GM21717 (cell line): ENCODE measurements around the gene CKLF.
A peak's percentile ranks its signal among the peaks of the same experiment; 100 is the strongest.
"Not testable (repeated sequence)": the region's sequence is repeated elsewhere in the genome, so short reads cannot be mapped to it uniquely, and the experiment has no call there.

Experiments
- ATAC-seq: cut with Tn5 transposase; IDR thresholded peaks from one replicate; pipeline ENCODE4 v1.9.1; 2021; ENCODE audit warnings: mild to moderate bottlenecking, moderate library complexity; ENCODE audit not compliant: unreplicated experiment

The CKLF gene

DNA sequence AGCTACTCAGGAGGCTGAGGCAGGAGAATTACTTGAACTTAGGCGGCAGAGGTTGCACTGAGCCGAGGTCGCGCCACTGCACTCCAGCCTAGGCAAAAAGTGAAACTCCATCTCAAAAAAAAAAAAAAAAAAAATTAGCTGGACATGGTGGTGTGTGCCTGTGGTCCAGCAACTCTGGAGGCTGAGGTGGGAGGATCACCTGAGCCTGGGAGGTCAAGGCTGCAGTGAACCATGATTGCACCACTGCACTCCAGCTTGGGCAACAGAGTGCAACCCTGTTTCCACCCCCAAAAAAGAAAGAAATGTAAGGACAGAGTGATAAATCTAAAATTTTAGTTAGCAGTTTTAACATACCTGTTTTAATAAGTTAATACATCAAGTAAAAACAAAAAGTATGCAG, 44.2 kb downstream of the CKLF start:
- not testable (repeated sequence) for ATAC-seq

GRCh38 chr16:66596986-66597848, 44.8 kb downstream of the CKLF start:
- no peak for ATAC-seq

GRCh38 chr16:66598111-66598510, 45.7 kb downstream of the CKLF start:
- no peak for ATAC-seq

- ATAC-seq = no peak
Measured at GRCh38 chr16:66599726-66600125, 47.4 kb downstream of the CKLF start.

GRCh38 chr16:66600477-66600876, 48.1 kb downstream of the CKLF start:
- ATAC-seq = no peak

GRCh38 chr16:66601471-66601870, 49.1 kb downstream of the CKLF start:
- no peak for ATAC-seq

DNA sequence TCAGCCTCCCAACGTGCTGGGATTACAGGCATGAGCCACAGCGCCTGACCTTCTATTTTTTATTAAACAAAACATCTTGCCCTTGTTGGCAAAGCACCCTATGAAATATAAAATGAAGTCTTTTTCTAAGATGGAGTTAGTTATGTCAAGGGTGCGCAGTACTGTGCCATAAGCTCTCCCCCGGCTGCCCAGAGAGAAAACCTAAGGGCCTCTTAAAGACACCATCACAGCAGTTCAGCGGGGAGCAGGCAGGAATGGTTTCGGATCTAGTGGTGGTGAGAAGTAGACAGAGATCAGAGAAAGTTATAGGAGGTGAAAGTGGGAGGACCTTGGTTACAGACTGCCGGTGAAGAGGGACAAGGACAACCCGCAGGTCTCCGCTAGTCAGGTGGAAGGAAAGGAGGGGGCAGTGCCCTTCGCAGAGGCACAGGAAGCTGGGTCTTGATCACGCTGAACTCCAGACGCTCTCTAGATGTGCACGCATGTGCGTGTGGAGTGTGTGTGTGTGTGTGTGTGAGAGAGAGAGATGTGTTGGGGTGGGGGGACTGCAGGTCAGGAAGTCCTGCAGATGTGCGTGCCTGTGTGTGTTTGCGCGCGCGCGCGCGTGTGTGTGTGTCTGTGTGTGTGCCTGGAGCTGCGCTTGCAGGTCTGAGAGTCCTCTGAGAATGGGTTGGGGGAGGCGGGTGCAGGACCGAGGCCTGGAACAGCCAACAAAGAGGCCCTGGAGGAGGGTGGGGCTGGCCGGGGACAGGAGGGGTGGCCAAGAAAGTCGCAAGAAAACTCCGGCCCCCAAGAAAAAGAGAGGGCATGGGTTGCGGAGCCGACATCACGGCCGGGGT, 51.4 kb downstream of the CKLF start:
- ATAC-seq = no peak

DNA sequence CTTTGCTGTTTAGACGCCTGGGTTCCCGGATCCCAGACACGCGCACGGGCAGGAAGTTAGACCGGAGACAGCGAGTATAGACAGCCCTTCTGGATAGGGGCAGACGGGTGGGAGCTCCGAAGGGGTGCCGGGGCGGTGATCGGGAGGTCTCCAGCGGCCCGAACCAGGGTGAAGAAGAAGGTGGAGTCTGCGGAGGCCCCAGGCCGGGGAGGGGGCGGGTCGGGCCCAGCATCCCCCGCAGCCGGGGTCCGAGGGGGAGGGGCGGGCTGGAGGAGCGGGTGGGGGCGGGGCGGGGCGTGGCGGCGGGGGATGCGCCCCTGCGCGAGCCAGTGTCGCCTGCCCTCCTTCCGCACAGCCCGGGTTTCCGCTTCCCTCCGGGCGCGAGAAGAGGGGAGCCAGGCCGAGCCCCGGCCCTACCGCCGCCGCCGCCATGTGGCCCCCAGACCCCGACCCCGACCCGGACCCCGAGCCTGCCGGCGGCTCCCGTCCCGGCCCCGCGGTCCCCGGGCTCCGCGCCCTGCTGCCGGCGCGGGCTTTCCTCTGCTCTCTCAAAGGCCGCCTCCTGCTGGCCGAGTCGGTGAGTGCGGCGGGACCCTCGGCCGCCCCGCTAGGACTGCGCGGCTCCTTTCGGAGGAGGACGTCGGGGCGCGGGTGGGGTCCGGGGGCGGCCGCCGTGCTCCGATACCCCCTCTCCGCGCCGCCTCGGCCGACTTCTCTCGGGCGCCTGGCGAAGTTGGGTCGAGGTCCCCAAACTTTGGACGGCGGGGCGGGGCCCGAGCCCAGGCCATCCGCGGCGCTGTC, 52.2 kb downstream of the CKLF start, which contains the start of gene CMTM3:
CMTM3 (plus strand) TSS at position 329 of the 801 bp plus-strand sequence; CDS start at position 431, 102 bp downstream.
- ATAC-seq = peak; percentile 56

DNA sequence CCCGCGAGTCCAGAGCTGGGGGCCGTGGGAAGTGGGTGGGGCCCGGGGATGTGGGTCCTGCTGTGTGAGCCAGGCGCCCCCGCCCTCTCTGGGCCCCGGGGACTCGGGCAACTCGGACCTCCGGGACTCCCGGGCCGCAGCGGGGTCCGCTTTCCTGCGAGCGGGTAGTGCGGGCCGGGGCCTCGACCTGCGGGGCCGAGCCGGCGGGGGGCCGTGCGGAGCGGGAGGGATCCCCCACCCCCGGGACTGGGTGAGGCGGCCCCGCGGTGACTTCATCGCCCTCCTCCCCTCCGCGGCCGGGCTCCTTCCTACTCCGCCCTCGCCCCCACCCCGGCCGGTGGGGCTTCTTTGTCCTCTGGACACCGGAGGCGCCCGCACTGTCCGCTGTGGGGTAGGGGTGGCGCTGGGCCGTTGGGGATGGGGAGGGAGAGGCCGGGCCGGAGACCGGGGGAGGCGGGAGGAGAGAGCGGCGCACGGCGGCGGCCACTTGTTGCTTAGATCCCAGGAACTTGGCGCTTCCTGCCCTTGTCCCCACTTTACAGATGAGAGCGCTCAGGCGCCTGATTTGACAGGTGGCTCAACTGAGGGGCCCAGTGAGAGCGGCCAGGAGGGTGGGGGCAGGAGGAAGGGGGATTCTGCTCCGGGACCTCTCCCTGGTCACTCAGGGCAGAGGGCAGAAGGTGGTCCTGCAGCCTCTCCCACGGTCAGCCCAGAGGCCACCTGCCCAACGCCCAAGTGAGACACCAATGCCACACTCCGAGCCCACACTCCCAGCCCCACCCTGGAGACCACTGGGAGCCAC, 53.0 kb downstream of the CKLF start:
- ATAC-seq = no peak

DNA sequence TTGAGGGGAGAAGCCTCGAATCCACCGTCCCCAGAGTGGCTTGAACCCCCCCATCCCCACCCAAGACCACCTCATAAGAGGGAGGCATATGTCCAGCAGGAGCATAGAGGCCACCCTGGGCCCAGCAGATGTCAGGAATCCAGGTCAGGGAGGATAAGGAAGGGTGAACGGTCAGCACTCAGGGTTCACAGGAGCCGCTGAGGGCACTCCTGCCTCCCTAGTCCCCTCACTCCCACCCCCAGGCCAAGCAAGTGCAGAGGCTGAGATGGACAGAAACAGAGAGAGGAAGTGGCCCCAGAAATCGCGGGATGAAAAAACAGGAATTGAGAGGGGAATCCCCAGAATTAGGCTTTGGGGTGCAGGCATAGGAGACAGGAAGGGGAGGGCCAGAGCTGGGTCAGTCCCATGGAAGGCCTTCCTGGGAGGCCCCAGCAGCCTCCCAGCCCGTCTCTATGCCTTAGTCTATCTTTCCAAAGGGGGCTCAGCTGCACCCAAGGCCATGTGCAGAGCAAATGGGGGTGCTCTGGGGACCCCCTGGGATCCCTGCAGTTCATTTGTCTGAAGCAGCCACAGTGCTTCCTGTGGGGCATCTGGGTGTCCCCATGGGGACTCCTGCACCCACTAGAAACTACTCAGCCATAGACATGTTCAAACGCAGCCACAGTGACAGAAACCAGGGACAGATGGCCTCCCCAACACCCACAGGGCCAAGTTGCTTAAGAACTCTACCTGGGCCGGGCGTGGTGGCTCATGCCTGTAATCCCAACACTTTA, 53.8 kb downstream of the CKLF start:
- ATAC-seq = peak; percentile 40

DNA sequence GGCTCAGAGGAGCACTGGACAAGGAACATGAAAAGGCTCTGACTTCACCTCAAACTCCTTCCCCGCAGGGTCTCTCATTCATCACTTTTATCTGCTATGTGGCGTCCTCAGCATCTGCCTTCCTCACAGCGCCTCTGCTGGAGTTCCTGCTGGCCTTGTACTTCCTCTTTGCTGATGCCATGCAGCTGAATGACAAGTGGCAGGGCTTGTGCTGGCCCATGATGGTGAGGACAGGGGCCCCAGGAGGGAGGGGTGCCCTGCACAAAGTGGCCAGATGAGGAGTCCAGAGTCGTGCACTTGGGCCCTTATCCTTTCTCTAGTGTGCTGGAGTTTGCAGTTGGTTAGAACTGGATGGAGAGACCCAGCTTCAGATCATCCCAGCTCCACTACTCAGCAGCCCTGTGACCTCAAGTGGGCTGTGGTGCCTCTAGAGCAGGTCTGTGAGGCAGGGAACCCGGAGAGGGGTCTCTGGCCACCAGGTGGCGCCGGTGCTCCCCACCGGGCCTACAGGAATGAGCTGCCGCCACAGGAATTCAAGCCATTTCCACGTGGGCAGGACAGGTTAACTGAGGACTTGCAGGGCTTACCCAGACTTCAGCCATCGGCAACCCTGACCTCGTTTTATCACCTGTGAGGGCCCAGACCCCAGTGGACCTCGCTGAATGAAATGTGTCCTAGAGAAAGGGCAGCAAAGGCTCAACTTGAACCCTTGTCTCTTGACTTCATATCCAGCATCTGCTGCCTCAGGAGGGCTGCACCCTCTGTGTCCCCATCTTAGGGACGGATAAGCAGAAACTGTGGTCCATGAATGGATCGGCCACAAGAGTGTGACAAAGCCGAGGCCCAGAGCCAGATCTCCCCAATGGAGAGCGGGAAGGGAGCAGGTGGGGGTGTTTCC, 56.1 kb downstream of the CKLF start:
- ATAC-seq = peak; percentile 54

- no peak for ATAC-seq
Measured at GRCh38 chr16:66609139-66609510, 56.7 kb downstream of the CKLF start.

DNA sequence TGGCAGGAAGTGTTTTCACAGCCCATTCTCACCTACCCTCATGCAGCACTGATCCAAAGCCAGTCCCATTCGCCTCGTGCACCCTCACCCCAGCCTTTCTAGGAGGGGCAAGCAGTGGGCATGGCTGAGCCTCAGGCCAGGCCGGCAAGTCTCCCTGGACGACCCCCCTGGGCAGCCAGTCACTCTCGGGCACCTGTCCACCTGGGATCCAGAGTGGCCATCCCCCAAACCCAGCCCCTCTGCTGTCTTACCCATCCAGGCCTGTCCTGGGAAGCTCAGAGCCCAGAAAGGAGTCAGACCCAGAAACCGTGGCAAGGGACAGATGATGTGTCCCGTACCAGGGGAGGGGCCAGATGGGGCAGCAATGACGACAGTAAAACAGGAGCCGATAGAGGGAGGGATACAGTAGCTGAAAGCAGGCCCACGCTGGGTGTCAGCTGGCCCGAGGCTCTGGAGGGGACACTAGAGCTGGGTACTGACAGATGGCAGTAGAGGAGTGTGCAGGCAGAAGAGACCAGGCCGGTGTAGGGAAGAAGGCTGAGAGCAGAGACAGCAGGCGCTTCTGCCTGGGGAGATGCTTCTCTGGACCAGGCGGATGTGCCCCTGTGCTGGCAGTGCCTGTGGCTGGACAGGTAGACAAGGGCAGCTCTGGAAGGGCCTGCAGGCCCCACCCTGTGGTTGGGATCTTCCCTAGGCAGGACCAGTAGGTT, 57.9 kb downstream of the CKLF start:
- no peak for ATAC-seq

- not testable (repeated sequence) for ATAC-seq
Measured at GRCh38 chr16:66611911-66612310, 59.5 kb downstream of the CKLF start.

DNA sequence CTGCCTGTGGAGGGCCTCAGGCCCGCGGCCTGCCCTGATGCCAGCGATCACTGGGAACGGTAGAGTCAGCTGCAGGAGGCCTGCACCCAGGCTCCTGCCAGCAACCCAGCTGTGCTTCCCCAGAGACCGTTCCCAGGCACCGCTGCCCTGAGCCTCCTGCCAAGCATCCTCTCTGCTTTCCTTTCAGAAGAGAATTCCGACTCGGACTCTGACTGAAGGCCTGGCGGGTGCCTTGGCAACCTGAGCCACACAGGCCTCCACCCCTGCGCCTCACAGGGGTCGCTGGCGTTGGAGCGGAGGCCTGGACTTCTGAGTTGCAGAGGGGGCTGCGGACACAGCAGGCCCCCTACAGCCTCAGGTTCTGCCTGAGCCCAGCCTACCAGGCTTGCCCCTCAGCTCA, 60.0 kb downstream of the CKLF start:
- ATAC-seq = no peak

DNA sequence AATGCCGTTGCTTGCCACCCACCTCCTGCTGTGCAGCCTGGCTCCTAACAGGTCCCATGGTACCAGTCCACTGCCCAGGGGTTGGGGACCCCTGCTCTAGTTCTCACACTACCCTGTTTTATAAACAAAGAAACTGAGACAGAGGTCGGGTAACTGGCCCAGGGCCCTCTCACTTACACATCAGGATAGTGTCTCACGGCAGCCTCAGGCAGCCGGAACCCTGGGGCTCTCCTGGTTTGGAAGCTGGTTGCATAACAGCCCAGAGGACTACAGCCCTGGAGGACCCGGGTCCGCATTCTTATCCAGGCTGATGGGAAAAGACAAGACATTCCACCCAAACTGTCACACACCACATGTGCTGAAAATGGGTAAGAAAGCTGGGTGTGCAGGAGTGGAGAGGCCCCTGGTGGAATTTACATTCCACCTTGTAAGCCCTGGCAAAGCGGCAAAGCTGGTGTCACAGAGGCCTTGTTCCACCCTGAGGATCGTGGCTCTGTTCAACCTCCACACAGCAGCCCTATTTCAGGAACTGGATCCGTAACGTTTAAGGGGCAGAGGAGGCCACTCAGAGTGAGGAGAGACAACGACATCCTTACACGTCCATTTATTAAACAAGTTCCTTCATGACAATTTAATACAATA, 61.9 kb downstream of the CKLF start:
- no peak for ATAC-seq
